ENCODE data around the gene MRPS23.

Gene MRPS23

DNA sequence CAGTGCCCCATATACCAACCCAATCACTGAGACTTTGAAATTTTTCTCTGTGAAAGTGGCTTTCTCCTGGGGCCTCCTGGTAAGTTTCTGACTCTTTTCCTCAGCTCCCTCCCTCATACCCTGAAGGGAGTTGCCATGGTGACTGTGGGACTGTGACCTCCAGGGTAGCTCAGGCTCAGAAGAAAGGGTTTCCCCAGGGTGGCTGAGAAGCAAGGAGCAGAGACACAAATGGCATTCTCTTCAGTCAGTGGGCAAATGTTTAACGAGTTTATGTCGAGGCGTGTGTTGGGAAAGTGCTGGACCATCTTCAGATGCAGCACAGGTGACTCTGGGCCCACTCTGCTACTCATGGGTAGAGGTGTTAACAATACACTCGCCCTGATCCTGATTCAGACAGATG, 46.8 kb downstream of the MRPS23 start:
- no peak for DNase-seq (ENCODE audit: low read depth in 3 of 3)

DNA sequence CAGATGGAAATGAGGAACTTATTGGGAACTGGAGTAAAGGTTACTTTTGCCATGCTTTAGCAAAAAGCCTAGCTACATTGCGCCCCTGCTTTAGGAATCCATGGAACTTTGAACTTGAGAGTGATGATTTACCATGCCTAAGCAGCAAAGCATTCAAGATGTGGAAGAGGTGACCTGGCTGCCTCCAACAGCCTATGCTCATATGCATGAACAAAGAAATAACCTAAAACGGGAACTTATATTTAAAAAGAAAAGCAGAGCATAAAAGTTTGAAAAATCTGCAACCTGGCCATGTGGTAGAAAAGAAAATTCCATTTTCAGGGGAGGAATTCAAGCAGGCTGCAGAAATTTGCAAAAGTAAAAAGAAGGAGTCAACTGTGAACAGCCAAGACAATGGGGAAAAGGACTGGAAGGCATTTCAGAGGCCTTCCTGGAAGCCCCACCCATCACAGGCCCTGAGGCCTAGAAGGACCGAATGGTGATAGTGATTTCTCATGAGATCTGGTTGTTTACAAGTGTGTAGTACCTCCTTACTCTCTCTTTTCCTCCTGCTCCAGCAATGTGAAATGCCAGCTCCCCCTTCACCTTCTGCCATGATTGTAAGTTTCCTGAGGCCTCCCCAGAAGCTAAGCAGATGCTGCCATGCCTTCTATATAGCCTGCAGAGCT, 48.7 kb downstream of the MRPS23 start:
- DNase-seq (ENCODE audit: low read depth in 3 of 3): no peak

DNA sequence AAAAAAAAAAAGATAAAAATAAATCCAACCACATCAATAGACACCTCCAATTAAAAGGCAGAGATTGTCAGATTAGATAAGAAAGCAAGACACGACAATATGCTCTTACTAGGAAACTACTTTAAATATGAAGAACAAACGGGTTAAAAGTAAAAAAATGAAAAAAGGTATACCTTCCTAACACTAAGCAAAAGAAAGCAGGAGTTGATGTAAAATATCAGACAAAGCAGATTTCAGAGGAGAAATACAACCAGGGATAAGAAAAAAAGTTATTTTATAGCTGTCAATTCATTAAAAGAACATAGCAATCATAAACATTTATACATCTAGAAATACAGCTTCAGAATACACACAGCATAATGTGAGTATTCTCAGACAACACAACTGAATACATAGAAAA, 55.0 kb downstream of the MRPS23 start:
- no peak for DNase-seq (ENCODE audit: low read depth in 3 of 3)

GRCh38 chr17:57788725-57789124, 61.1 kb downstream of the MRPS23 start:
- DNase-seq (ENCODE audit: low read depth in 3 of 3): no peak

DNA sequence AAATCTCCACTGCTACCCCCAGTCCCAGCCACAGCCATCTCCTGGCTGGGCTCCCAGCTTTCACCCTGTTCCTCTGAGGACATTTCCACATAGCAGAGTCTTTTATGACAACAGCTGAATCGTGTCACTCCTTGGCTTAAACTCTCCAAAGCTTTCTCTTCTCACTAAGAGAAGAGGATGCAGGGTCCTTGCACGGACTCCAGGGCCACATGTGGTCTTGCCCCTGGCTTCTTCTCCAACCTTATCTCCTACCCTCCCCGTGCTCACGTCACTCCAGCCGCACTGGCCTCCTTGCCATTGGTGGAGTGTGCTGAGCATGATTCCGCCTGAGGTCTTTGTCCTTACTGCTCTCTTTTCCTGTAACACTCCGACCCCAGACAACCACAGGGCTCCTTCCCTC, 64.8 kb downstream of the MRPS23 start:
- DNase-seq (ENCODE audit: low read depth in 3 of 3): no peak
